Tibial artery (tissue), 4 donors: Measurements from ENCODE around the gene NDUFS7.

ENCODE experiments used
- DNase-seq, 2 donors: peaks; one replicate each; pipeline ENCODE4 v3.0.0-alpha.2; 2019
- H3K27ac ChIP-seq, 2 donors: fragments of 200-600 bp; sonication (generic) in 1 of 2; 1 replicate in 1 of 2; 2 replicates in 1 of 2; pipeline ENCODE4 v1.5.1; 2018 to 2019; ENCODE audit warnings: mild to moderate bottlenecking in 1 of 2
- H3K27me3 ChIP-seq, 2 donors: fragments of 200-600 bp; sonication (generic) in 1 of 2; one replicate each; pipeline versions ENCODE4 v1.5.1 to v1.6.0; 2016 to 2019
- H3K36me3 ChIP-seq, 3 donors: fragments of 200-600 bp; sonication (generic) in 2 of 3; one replicate each; pipeline ENCODE4 v1.5.1; 2016 to 2019; ENCODE audit warnings: mild to moderate bottlenecking in 2 of 3
- H3K4me1 ChIP-seq, 4 donors: fragments of 200-600 bp; sonication (generic) in 2 of 4; 1 replicate in 3 of 4; 2 replicates in 1 of 4; pipeline ENCODE4 v1.5.1; 2016 to 2019
- H3K4me3 ChIP-seq, 2 donors: fragments of 200-600 bp; sonication (generic) in 1 of 2; 1 replicate in 1 of 2; 2 replicates in 1 of 2; pipeline ENCODE4 v1.5.1; 2018 to 2019; ENCODE audit warnings: mild to moderate bottlenecking in 2 of 2
- H3K9me3 ChIP-seq, 3 donors: fragments of 200-600 bp; sonication (generic) in 1 of 3; one replicate each; pipeline ENCODE4 v1.5.1; 2016 to 2019
- CTCF ChIP-seq, 2 experiments: fragments of 200-600 bp in 1 of 2; fragments of 450-650 bp in 1 of 2; IDR thresholded peaks; one replicate each; pipeline ENCODE4 v1.5.1; 2017 to 2019; ENCODE audit warnings: antibody characterized with exemption in 2 of 2, mild to moderate bottlenecking in 1 of 2, moderate library complexity in 1 of 2
- intact Hi-C: fragments of 100-400 bp; cut with DNase I; formaldehyde crosslinking; loops from one replicate; pipeline ENCODE4 v1.15.0; 2023; ENCODE audit warnings: low total_unique reads

The NDUFS7 gene

DNA sequence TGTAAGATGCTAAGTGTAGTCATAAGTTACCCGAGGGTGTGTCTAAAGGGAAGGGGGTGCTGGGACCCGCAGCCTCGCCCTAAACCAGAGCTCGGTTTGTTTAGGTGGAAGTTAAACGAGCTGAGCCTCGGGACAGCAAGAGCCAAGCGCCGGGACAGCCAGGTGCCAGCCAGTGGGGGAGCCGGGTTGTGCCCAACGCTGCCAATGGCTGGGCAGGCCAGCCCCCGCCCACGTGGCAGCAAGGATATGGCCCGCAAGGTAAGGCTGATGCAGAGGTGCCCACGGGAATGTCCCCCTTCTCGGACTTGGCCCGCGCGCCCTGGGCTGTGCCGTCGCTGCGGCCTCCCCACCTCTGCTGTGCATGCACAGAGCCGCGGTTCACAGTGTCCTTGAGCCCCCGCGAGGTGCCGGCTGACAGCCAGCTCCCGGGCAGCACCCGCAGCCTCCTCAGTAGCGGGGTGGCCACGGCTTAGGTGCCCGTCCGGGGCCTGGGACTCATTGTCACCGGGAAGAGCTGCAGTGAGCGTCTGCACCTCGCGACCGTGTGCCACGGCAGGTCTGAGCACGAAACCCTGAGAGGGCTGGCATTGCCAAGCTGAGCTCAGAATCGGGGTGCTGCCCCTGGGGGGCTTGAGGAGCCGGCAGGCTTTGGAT is 45.2 kb downstream of the NDUFS7 start:
- intact Hi-C loops: no loop called here

GRCh38 chr19:1429750-1430149 is 46.0 kb downstream of the NDUFS7 start:
- TF ChIP-seq CTCF (IDR thresholded peaks at IDR 0.05): no peak
- H3K27me3 ChIP-seq: no peaks in the 10 kb centered on the region
- intact Hi-C loops: no loop called here
- H3K4me3 ChIP-seq: no peak overlapping the region
- DNase-seq: no peak
- H3K4me1 ChIP-seq: no peaks in the 10 kb centered on the region
- peaks cover 71 to 99% (median 97%) of the 10 kb centered on the region in 3 donors for H3K36me3 ChIP-seq
- no peak overlapping the region for H3K27ac ChIP-seq
- no peaks in the 10 kb centered on the region for H3K9me3 ChIP-seq

More for the DNA sequence above, 45.2 kb downstream of the NDUFS7 start:
- H3K27me3 ChIP-seq: no peaks in the 10 kb centered on the region
- no peak for DNase-seq
- H3K27ac ChIP-seq: no peak overlapping the region
- peaks cover 70 to 99% (median 97%) of the 10 kb centered on the region in 3 donors for H3K36me3 ChIP-seq
- no peak for TF ChIP-seq CTCF (IDR thresholded peaks at IDR 0.05)
- H3K4me3 ChIP-seq: no peak overlapping the region
- no peaks in the 10 kb centered on the region for H3K9me3 ChIP-seq
- H3K4me1 ChIP-seq: no peaks in the 10 kb centered on the region

GRCh38 chr19:1430246-1430645 is 46.5 kb downstream of the NDUFS7 start:
- H3K4me1 ChIP-seq: no peaks in the 10 kb centered on the region
- no peak for DNase-seq
- no peaks in the 10 kb centered on the region for H3K9me3 ChIP-seq
- no peaks in the 10 kb centered on the region for H3K27me3 ChIP-seq
- H3K36me3 ChIP-seq: peaks cover 71 to 99% (median 93%) of the 10 kb centered on the region in 3 donors
- no peak overlapping the region for H3K4me3 ChIP-seq
- H3K27ac ChIP-seq: no peak overlapping the region
- intact Hi-C loops: no loop called here
- no peak for TF ChIP-seq CTCF (IDR thresholded peaks at IDR 0.05)

DNA sequence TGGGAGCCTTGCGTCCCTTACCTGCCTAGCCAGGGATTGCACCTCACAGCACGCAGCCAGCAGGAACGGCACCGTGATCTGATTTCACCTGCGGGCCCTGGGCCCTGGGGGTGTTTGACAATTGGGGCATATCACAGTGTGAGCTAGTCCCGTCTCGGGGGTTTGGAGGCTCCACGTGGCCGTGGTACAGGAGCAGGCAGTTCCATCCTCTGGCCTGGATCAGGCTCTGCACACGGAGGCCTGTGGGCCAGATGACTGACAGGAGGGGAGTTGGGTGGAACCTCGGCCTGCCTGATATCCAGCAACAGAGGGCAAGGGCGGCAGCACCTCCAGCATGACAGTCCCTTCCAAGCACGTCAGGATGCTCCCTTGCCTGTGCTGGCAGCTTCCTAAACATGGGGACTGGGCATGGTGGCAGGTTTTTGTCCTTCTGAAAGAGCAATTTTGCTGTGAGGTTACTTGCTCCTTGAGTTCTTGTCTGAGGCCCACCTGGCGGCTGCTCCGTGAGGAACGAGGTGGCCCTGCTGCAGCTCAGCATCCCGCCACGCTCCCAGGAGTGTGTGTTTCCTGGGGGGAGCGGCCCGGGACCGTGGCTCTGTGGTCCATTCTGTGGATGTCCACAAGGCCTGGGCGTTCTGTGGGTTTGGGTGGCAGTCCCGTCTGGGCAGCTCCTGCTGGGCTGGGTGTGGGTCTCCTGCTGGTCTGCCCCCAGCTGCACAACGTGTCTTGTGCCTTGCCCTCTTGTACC is 48.2 kb downstream of the NDUFS7 start:
- no peak for TF ChIP-seq CTCF (IDR thresholded peaks at IDR 0.05)
- Histone ChIP-seq H3K27ac (no peak overlapping the region), H3K9me3 (no peaks in the 10 kb centered on the region), H3K27me3 (no peaks in the 10 kb centered on the region), H3K4me3 (no peak overlapping the region), H3K4me1 (no peaks in the 10 kb centered on the region), H3K36me3 (peaks cover 67 to 89% (median 77%) of the 10 kb centered on the region in 3 donors)
- no peak for DNase-seq
- intact Hi-C loops: no loop called here

GRCh38 chr19:1432507-1432887 is 48.8 kb downstream of the NDUFS7 start:
- H3K9me3 ChIP-seq: no peaks in the 10 kb centered on the region
- no peak for TF ChIP-seq CTCF (IDR thresholded peaks at IDR 0.05)
- H3K27me3 ChIP-seq: no peaks in the 10 kb centered on the region
- no peak for DNase-seq
- no peak overlapping the region for H3K27ac ChIP-seq
- H3K4me3 ChIP-seq: no peak overlapping the region
- intact Hi-C loops: no loop called here
- H3K4me1 ChIP-seq: no peaks in the 10 kb centered on the region
- peaks cover 67 to 83% (median 73%) of the 10 kb centered on the region in 3 donors for H3K36me3 ChIP-seq
